GM12878 (cell line): ENCODE data around the gene SYNRG. TPM values are rescaled to one million over a fixed set of nuclear protein-coding genes. Genes with fewer than 3 reads are reported as not detected.

Experiments used
- BACH1 ChIP-seq: fragments of 450-650 bp; IDR thresholded peaks from 2 replicates; pipeline ENCODE4 v1.6.1; 2017; ENCODE audit warnings: mild to moderate bottlenecking, borderline replicate concordance
- NFIC ChIP-seq: IDR thresholded peaks from 2 replicates; pipeline ENCODE4 v1.6.1; 2012; ENCODE audit warnings: low read depth, mild to moderate bottlenecking, inconsistent platforms, low read length, moderate library complexity
- YBX1 ChIP-seq: fragments of 450-650 bp; IDR thresholded peaks from 2 replicates; pipeline ENCODE4 v1.6.1; 2016; ENCODE audit warnings: antibody characterized with exemption
- polyA plus RNA-seq, 11 experiments: library from polyadenylated mRNA; depleted of rRNA in 4 of 11; unstranded in 6 of 11; stranded (reverse) in 5 of 11; fragments of >200 nt; fragmentation: Nextera tagmentation in 4 of 11; fragmentation: Illumina TruSeq in 1 of 11; extraction: Ambion mirVana in 4 of 11; extraction: Trizol in 1 of 11; gene quantifications; 1 replicate in 1 of 11; 2 replicates in 10 of 11; pipeline versions ENCODE4 v1.2.1 to v1.2.3, GENCODE V29; 2011 to 2016; ENCODE audit warnings: inconsistent platforms in 2 of 11, missing spikeins in 2 of 11, low read depth in 1 of 11
- total RNA-seq, 4 experiments: library from RNA; depleted of rRNA in 3 of 4; stranded (reverse); fragments of >200 nt in 3 of 4; fragmentation: Illumina TruSeq in 1 of 4; extraction: Trizol in 1 of 4; gene quantifications; 2 replicates each; pipeline versions ENCODE4 v1.2.1 to v1.2.3, GENCODE V29; 2013 to 2021
- TF ChIP-seq, protein P1 (sequence below): IDR thresholded peaks from 2 replicates; pipeline ENCODE4 v1.6.1; 2011; ENCODE audit warnings: low read depth, mild to moderate bottlenecking, low read length, moderate library complexity, borderline replicate concordance; ENCODE audit errors: extremely low read depth
- TF ChIP-seq, protein P2 (sequence below): fragments of 450-650 bp; conservative IDR thresholded peaks from 2 replicates; pipeline ENCODE4 v1.6.1; 2017; ENCODE audit warnings: mild to moderate bottlenecking, moderate library complexity
- TF ChIP-seq, protein P3 (sequence below), 3 experiments: IDR thresholded peaks in 2 of 3; conservative IDR thresholded peaks in 1 of 3; 2 replicates each; pipeline ENCODE4 v1.5.1; 2011; ENCODE audit warnings: low read depth in 3 of 3, low read length in 3 of 3, mild to moderate bottlenecking in 3 of 3, control low read depth in 2 of 3, moderate library complexity in 2 of 3, inconsistent platforms in 1 of 3, mixed read lengths in 1 of 3; ENCODE audit not compliant: control insufficient read depth in 2 of 3, insufficient read depth in 1 of 3; ENCODE audit errors: extremely low read depth in 1 of 3

SYNRG gene
- total and polyA plus RNA-seq, 10 of the 15 experiments (the other 5 are each of a cell fraction or from before 2014, with no cell fraction given): 5.2 to 40.4 (median 26.7) TPM

DNA sequence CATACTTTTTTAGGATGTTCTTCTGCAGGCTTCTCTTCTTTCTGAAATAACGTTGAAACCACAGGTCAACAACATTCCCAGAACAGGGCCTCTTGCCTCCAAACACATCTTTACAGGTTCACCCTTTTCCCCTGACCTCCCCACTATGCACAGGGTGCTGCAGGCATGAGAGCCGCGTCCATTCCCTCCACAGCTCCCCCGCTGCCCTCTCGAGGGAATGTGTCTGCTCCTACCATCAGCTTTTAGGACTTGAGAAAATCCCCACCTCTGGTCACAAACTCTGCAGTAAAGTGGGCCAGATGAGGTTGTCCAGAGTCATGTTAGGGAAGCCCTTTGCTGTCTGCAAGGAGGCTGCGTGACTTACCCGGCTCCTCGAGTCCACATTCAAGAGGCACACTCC lies 89.0 kb downstream of the SYNRG start (continued):
- TF ChIP-seq, protein P1, sequence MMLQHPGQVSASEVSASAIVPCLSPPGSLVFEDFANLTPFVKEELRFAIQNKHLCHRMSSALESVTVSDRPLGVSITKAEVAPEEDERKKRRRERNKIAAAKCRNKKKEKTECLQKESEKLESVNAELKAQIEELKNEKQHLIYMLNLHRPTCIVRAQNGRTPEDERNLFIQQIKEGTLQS: no peak
- TF ChIP-seq YBX1 (no peak), NFIC (no peak), BACH1 (no peak)
- TF ChIP-seq, protein P2, sequence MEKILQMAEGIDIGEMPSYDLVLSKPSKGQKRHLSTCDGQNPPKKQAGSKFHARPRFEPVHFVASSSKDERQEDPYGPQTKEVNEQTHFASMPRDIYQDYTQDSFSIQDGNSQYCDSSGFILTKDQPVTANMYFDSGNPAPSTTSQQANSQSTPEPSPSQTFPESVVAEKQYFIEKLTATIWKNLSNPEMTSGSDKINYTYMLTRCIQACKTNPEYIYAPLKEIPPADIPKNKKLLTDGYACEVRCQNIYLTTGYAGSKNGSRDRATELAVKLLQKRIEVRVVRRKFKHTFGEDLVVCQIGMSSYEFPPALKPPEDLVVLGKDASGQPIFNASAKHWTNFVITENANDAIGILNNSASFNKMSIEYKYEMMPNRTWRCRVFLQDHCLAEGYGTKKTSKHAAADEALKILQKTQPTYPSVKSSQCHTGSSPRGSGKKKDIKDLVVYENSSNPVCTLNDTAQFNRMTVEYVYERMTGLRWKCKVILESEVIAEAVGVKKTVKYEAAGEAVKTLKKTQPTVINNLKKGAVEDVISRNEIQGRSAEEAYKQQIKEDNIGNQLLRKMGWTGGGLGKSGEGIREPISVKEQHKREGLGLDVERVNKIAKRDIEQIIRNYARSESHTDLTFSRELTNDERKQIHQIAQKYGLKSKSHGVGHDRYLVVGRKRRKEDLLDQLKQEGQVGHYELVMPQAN: no peak
- TF ChIP-seq, protein P3, sequence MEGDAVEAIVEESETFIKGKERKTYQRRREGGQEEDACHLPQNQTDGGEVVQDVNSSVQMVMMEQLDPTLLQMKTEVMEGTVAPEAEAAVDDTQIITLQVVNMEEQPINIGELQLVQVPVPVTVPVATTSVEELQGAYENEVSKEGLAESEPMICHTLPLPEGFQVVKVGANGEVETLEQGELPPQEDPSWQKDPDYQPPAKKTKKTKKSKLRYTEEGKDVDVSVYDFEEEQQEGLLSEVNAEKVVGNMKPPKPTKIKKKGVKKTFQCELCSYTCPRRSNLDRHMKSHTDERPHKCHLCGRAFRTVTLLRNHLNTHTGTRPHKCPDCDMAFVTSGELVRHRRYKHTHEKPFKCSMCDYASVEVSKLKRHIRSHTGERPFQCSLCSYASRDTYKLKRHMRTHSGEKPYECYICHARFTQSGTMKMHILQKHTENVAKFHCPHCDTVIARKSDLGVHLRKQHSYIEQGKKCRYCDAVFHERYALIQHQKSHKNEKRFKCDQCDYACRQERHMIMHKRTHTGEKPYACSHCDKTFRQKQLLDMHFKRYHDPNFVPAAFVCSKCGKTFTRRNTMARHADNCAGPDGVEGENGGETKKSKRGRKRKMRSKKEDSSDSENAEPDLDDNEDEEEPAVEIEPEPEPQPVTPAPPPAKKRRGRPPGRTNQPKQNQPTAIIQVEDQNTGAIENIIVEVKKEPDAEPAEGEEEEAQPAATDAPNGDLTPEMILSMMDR (IDR thresholded peaks at IDR 0.05 in 2 of 3, conservative IDR thresholded peaks at IDR 0.05 in 1 of 3; ENCODE audit: control insufficient read depth in 2 of 3, extremely low read depth in 1 of 3, insufficient read depth in 1 of 3, low read depth in 3 of 3, low read length in 3 of 3): no peak
